Measurements from ENCODE around the gene LRRC61. TPM values are rescaled to one million over a fixed set of nuclear protein-coding genes. Genes with fewer than 3 reads are reported as not detected.
"Not testable (repeated sequence)": the region's sequence is repeated elsewhere in the genome, so short reads cannot be mapped to it uniquely, and the experiment has no call there.

LRRC61 gene
- total and polyA plus RNA-seq, 2 of the 13 experiments (the other 11 are each of a cell fraction or from before 2014, with no cell fraction given) = 33.0 to 34.8 TPM

DNA sequence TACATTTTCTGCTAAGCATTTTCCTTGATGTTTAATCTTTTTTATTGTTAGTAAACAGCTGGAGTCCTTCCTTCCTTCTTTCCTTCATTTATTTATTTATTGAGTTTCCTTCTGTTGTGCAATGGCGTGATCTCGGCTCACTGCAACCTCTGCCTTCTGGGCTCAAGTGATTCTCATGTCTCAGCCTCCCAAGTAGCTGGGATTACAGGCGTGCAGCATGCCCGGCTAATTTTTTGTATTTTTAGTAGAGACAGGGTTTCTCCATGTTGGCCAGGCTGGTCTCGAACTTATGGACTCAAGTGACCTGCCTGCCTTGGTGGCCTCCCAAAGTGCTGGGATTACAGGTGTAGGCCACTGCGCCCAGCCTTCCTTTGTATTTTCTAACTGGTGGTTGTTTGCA, 6.2 kb upstream of the LRRC61 start:
- H3K36me3 ChIP-seq (replicated peaks in 1 of 2; ENCODE audit: control insufficient read depth in 1 of 2, insufficient read depth in 2 of 2, low read length in 2 of 2); H2AFZ ChIP-seq (ENCODE audit: low read length); H3K27me3 ChIP-seq (ENCODE audit: control insufficient read depth in 1 of 2, insufficient read depth in 2 of 2, low read length in 2 of 2); H3K4me2 ChIP-seq (ENCODE audit: low read depth, low read length); CTCF ChIA-PET (ENCODE audit: low intra/inter-chr PET ratio, low total read pairs); BruUV-seq (replicated peaks); H3K4me3 ChIP-seq (replicated peaks in 1 of 3; ENCODE audit: insufficient read depth in 1 of 3, low read depth in 2 of 3, low read length in 3 of 3); H3K9ac ChIP-seq (ENCODE audit: insufficient read depth, low read depth, low read length); DNase-seq (ENCODE audit: low spot score); H4K20me1 ChIP-seq (ENCODE audit: insufficient read depth, low read length); H3K9me3 ChIP-seq (ENCODE audit: low read length); intact Hi-C loops (cut with micrococcal nuclease; ENCODE audit: unreplicated experiment); H3K27ac ChIP-seq (ENCODE audit: extremely low read length, insufficient read depth, low read length); ATAC-seq; H3K79me2 ChIP-seq (ENCODE audit: insufficient read depth, low read length); FAIRE-seq; in situ Hi-C loops (cut with HindIII; ENCODE audit: extremely low pct_ligation_motif_present, low pct_unique_long_range_greater_than_20kb): not testable (repeated sequence)
- 97% methylated on average over 6 of the region's 6 CpGs for WGBS (ENCODE audit: low lambda C conversion rate)
- POLR2A ChIA-PET = interaction anchor here (0.7 to 1.2 kb wide), 2 partner anchors 61 to 89 kb away, joined by 3 to 4 read pairs; no protein-coding TSS in a partner anchor
- peaks cover 55% of the 10 kb centered on the region for H3K4me1 ChIP-seq (ENCODE audit: insufficient read depth, low read length)

DNA sequence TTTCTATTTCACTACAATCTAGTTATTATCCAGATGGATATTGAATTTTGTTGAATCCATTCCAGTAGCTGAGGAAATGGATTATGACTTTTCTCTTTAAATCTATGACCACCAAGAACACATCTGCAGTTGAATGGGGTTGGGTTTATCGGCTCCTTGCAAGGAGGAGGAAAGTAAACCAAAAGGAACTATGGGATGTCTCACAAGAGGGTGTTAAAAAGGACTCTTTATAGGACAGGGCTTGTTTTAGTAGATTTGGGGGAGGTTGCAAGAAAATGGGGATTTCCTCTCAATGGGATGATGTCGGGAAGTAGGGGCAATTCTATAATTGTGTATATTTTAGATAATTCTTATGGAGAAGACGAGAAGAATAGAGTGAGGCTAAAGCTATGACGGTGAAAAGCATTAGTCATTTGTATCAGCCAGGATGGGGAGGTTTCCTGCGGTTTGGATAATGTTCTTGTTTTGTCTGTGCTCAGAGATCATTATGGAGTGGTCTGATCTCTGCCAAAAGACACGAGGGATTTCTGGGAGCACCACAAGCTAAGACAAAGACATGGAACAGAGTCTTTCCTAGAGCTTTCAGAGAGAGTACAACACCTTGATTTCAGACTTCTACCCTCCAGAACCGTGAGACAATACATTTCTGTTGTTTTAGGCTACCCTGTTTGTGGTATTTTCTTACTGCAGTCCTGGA, 5.3 kb upstream of the LRRC61 start:
- no peak overlapping the region for H2AFZ ChIP-seq (ENCODE audit: low read length)
- H3K9me3 ChIP-seq (ENCODE audit: low read length) = no peaks in the 10 kb centered on the region
- H3K4me3 ChIP-seq (replicated peaks in 1 of 3; ENCODE audit: insufficient read depth in 1 of 3, low read depth in 2 of 3, low read length in 3 of 3) = no peak overlapping the region
- H3K4me1 ChIP-seq (ENCODE audit: insufficient read depth, low read length) = peaks cover 61% of the 10 kb centered on the region
- DNase-seq (ENCODE audit: low spot score) (no peak), ATAC-seq (no peak), FAIRE-seq (no peak)
- H3K9ac ChIP-seq (ENCODE audit: insufficient read depth, low read depth, low read length) = no peak overlapping the region
- ChIA-PET POLR2A (interaction anchor here (1.3 kb wide), 1 partner anchor 88 kb away, joined by 3 read pairs; no protein-coding TSS in a partner anchor), CTCF (ENCODE audit: low intra/inter-chr PET ratio, low total read pairs) (no interaction called here)
- in situ Hi-C loops (cut with HindIII; ENCODE audit: extremely low pct_ligation_motif_present, low pct_unique_long_range_greater_than_20kb) = no loop called here
- intact Hi-C loops (cut with micrococcal nuclease; ENCODE audit: unreplicated experiment) = no loop called here
- WGBS (ENCODE audit: low lambda C conversion rate) = 84% methylated on average over 7 of the region's 7 CpGs
- H3K79me2 ChIP-seq (ENCODE audit: insufficient read depth, low read length) = peaks cover 12% of the 10 kb centered on the region
- H3K36me3 ChIP-seq (replicated peaks in 1 of 2; ENCODE audit: control insufficient read depth in 1 of 2, insufficient read depth in 2 of 2, low read length in 2 of 2) = no peaks in the 10 kb centered on the region
- no peaks in the 10 kb centered on the region for H4K20me1 ChIP-seq (ENCODE audit: insufficient read depth, low read length)
- TF ChIP-seq IRF2 (CRISPR knock-in tag; IDR thresholded peaks at IDR 0.05) (no peak), LBX2 (CRISPR knock-in tag; IDR thresholded peaks at IDR 0.05; ENCODE audit: borderline replicate concordance) (no peak), KLF13 (CRISPR knock-in tag; IDR thresholded peaks at IDR 0.05) (no peak), ZFP41 (CRISPR knock-in tag; IDR thresholded peaks at IDR 0.05; ENCODE audit: borderline replicate concordance) (no peak), ZNF557 (CRISPR knock-in tag; IDR thresholded peaks at IDR 0.05) (no peak), FOSL2 (CRISPR knock-in tag; IDR thresholded peaks at IDR 0.05) (no peak), KMT2A (CRISPR knock-in tag; IDR thresholded peaks at IDR 0.05) (no peak), ZNF782 (CRISPR knock-in tag; IDR thresholded peaks at IDR 0.05; ENCODE audit: borderline replicate concordance) (no peak), POLR2AphosphoS2 (IDR thresholded peaks at IDR 0.05; ENCODE audit: low read depth, low read length) (no peak), GPN1 (CRISPR knock-in tag; IDR thresholded peaks at IDR 0.05; ENCODE audit: borderline replicate concordance) (no peak)
- TF ChIP-seq, protein P1, sequence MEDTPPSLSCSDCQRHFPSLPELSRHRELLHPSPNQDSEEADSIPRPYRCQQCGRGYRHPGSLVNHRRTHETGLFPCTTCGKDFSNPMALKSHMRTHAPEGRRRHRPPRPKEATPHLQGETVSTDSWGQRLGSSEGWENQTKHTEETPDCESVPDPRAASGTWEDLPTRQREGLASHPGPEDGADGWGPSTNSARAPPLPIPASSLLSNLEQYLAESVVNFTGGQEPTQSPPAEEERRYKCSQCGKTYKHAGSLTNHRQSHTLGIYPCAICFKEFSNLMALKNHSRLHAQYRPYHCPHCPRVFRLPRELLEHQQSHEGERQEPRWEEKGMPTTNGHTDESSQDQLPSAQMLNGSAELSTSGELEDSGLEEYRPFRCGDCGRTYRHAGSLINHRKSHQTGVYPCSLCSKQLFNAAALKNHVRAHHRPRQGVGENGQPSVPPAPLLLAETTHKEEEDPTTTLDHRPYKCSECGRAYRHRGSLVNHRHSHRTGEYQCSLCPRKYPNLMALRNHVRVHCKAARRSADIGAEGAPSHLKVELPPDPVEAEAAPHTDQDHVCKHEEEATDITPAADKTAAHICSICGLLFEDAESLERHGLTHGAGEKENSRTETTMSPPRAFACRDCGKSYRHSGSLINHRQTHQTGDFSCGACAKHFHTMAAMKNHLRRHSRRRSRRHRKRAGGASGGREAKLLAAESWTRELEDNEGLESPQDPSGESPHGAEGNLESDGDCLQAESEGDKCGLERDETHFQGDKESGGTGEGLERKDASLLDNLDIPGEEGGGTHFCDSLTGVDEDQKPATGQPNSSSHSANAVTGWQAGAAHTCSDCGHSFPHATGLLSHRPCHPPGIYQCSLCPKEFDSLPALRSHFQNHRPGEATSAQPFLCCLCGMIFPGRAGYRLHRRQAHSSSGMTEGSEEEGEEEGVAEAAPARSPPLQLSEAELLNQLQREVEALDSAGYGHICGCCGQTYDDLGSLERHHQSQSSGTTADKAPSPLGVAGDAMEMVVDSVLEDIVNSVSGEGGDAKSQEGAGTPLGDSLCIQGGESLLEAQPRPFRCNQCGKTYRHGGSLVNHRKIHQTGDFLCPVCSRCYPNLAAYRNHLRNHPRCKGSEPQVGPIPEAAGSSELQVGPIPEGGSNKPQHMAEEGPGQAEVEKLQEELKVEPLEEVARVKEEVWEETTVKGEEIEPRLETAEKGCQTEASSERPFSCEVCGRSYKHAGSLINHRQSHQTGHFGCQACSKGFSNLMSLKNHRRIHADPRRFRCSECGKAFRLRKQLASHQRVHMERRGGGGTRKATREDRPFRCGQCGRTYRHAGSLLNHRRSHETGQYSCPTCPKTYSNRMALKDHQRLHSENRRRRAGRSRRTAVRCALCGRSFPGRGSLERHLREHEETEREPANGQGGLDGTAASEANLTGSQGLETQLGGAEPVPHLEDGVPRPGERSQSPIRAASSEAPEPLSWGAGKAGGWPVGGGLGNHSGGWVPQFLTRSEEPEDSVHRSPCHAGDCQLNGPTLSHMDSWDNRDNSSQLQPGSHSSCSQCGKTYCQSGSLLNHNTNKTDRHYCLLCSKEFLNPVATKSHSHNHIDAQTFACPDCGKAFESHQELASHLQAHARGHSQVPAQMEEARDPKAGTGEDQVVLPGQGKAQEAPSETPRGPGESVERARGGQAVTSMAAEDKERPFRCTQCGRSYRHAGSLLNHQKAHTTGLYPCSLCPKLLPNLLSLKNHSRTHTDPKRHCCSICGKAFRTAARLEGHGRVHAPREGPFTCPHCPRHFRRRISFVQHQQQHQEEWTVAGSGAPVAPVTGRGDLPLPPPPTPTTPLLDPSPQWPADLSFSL (CRISPR knock-in tag; IDR thresholded peaks at IDR 0.05) = no peak
- H3K27me3 ChIP-seq (ENCODE audit: control insufficient read depth in 1 of 2, insufficient read depth in 2 of 2, low read length in 2 of 2) = no peaks in the 10 kb centered on the region
- BruUV-seq (replicated peaks) = no TSS peak
- H3K27ac ChIP-seq (ENCODE audit: extremely low read length, insufficient read depth, low read length) = no peak overlapping the region
- H3K4me2 ChIP-seq (ENCODE audit: low read depth, low read length) = no peak overlapping the region

Measured in HepG2 (cell line).